Measurements from ENCODE around the gene ARID5B. TPM values are rescaled to one million over a fixed set of nuclear protein-coding genes. Genes with fewer than 3 reads are reported as not detected.

The ARID5B gene
- total RNA-seq, 2 experiments from 2014 or later: 34.8 to 35.9 TPM

GRCh38 chr10:62018131-62018911 is 116.8 kb downstream of the ARID5B start:
- H3K27ac Mint-ChIP-seq: no peak overlapping the region
- H3K27me3 Mint-ChIP-seq: no peaks in the 10 kb centered on the region
- peaks cover 3% of the 10 kb centered on the region for H3K9me3 Mint-ChIP-seq (ENCODE audit: low read depth)
- peaks cover 39% of the 10 kb centered on the region for H3K36me3 Mint-ChIP-seq
- CTCF ChIA-PET: interaction anchor here (1.2 kb wide), 1 partner anchor 227 kb away, joined by 4 read pairs; no protein-coding TSS in a partner anchor
- H3K4me3 Mint-ChIP-seq: no peak overlapping the region
- H3K4me1 Mint-ChIP-seq: peaks cover 46% of the 10 kb centered on the region
- DNase-seq (no peak), ATAC-seq (no peak)

GRCh38 chr10:62019013-62019684 is 117.7 kb downstream of the ARID5B start:
- Mint-ChIP-seq H3K9me3 (ENCODE audit: low read depth) (peaks cover 2% of the 10 kb centered on the region), H3K27ac (no peak overlapping the region), H3K27me3 (no peaks in the 10 kb centered on the region), H3K36me3 (peaks cover 40% of the 10 kb centered on the region), H3K4me3 (no peak overlapping the region), H3K4me1 (peaks cover 49% of the 10 kb centered on the region)
- CTCF ChIA-PET: interaction anchor here (1.1 to 1.2 kb wide), 2 partner anchors 16 to 226 kb away, joined by 3 to 4 read pairs; no protein-coding TSS in a partner anchor
- DNase-seq (no peak), ATAC-seq (no peak)

GRCh38 chr10:62019685-62020359 is 118.3 kb downstream of the ARID5B start:
- Mint-ChIP-seq H3K9me3 (ENCODE audit: low read depth) (peaks cover 2% of the 10 kb centered on the region), H3K4me3 (no peak overlapping the region), H3K36me3 (peaks cover 43% of the 10 kb centered on the region), H3K27me3 (no peaks in the 10 kb centered on the region), H3K27ac (peak overlapping the region; percentile 63), H3K4me1 (peaks cover 49% of the 10 kb centered on the region)
- ATAC-seq: no peak
- no peak for DNase-seq
- CTCF ChIA-PET: interaction anchor here (0.6 to 2.5 kb wide), 4 partner anchors 11 to 225 kb away, joined by 3 to 7 read pairs (median 4); no protein-coding TSS in a partner anchor

GRCh38 chr10:62021128-62021665 is 119.7 kb downstream of the ARID5B start:
- peaks cover 46% of the 10 kb centered on the region for H3K36me3 Mint-ChIP-seq
- DNase-seq (no peak), ATAC-seq (no peak)
- no peaks in the 10 kb centered on the region for H3K27me3 Mint-ChIP-seq
- peaks cover 59% of the 10 kb centered on the region for H3K4me1 Mint-ChIP-seq
- H3K9me3 Mint-ChIP-seq (ENCODE audit: low read depth): peaks cover 2% of the 10 kb centered on the region
- CTCF ChIA-PET: interaction anchor here (1.2 to 2.5 kb wide), 4 partner anchors 10 to 124 kb away, joined by 3 to 7 read pairs (median 6); no protein-coding TSS in a partner anchor
- H3K4me3 Mint-ChIP-seq: no peak overlapping the region
- no peak overlapping the region for H3K27ac Mint-ChIP-seq

- Mint-ChIP-seq H3K27me3 (no peaks in the 10 kb centered on the region), H3K9me3 (ENCODE audit: low read depth) (peaks cover 2% of the 10 kb centered on the region), H3K4me1 (peaks cover 58% of the 10 kb centered on the region), H3K36me3 (peaks cover 47% of the 10 kb centered on the region), H3K27ac (peak overlapping the region; percentile 29), H3K4me3 (no peak overlapping the region)
- no peak for ATAC-seq
- CTCF ChIA-PET: interaction anchor here (1.2 to 2.5 kb wide), 8 partner anchors 9 to 127 kb away, joined by 3 to 7 read pairs (median 4); no protein-coding TSS in a partner anchor
- no peak for DNase-seq
Observed at GRCh38 chr10:62021978-62022802, 120.7 kb downstream of the ARID5B start.

- Mint-ChIP-seq H3K4me1 (peaks cover 61% of the 10 kb centered on the region), H3K9me3 (ENCODE audit: low read depth) (peaks cover 2% of the 10 kb centered on the region), H3K27ac (peak overlapping the region; percentile 11), H3K27me3 (no peaks in the 10 kb centered on the region), H3K4me3 (no peak overlapping the region), H3K36me3 (peaks cover 48% of the 10 kb centered on the region)
- CTCF ChIA-PET: interaction anchor here (1.2 to 1.7 kb wide), 5 partner anchors 16 to 127 kb away, joined by 3 to 7 read pairs (median 4); no protein-coding TSS in a partner anchor
- peak; percentile 44 for ATAC-seq
- no peak for DNase-seq
Observed at GRCh38 chr10:62022830-62023229, 121.3 kb downstream of the ARID5B start.

GRCh38 chr10:62023329-62023728 is 121.8 kb downstream of the ARID5B start:
- CTCF ChIA-PET: interaction anchor here (1.5 to 1.7 kb wide), 3 partner anchors 15 to 126 kb away, joined by 4 to 7 read pairs (median 5); no protein-coding TSS in a partner anchor
- H3K4me1 Mint-ChIP-seq: peaks cover 63% of the 10 kb centered on the region
- peak overlapping the region; percentile 69 for H3K27ac Mint-ChIP-seq
- DNase-seq (no peak), ATAC-seq (no peak)
- peaks cover 2% of the 10 kb centered on the region for H3K9me3 Mint-ChIP-seq (ENCODE audit: low read depth)
- no peaks in the 10 kb centered on the region for H3K27me3 Mint-ChIP-seq
- no peak overlapping the region for H3K4me3 Mint-ChIP-seq
- peaks cover 49% of the 10 kb centered on the region for H3K36me3 Mint-ChIP-seq

- Mint-ChIP-seq H3K9me3 (ENCODE audit: low read depth) (peaks cover 2% of the 10 kb centered on the region), H3K4me1 (peaks cover 60% of the 10 kb centered on the region), H3K4me3 (no peak overlapping the region), H3K36me3 (peaks cover 49% of the 10 kb centered on the region), H3K27me3 (no peaks in the 10 kb centered on the region), H3K27ac (no peak overlapping the region)
- ATAC-seq (no peak), DNase-seq (no peak)
- CTCF ChIA-PET: interaction anchor here (0.9 to 3.4 kb wide), 5 partner anchors 13 to 221 kb away, joined by 3 to 27 read pairs (median 5); no protein-coding TSS in a partner anchor
Observed at GRCh38 chr10:62024026-62024701, 122.7 kb downstream of the ARID5B start.

GRCh38 chr10:62025134-62025794 is 123.8 kb downstream of the ARID5B start:
- Mint-ChIP-seq H3K27me3 (no peaks in the 10 kb centered on the region), H3K4me3 (no peak overlapping the region), H3K36me3 (peaks cover 48% of the 10 kb centered on the region), H3K9me3 (ENCODE audit: low read depth) (peaks cover 2% of the 10 kb centered on the region), H3K4me1 (peaks cover 55% of the 10 kb centered on the region), H3K27ac (no peak overlapping the region)
- CTCF ChIA-PET: interaction anchor here (0.6 to 3.4 kb wide), 7 partner anchors 12 to 1072 kb away, joined by 3 to 27 read pairs (median 4); no protein-coding TSS in a partner anchor
- DNase-seq (no peak), ATAC-seq (no peak)

- Mint-ChIP-seq H3K27ac (no peak overlapping the region), H3K36me3 (peaks cover 51% of the 10 kb centered on the region), H3K9me3 (ENCODE audit: low read depth) (peaks cover 2% of the 10 kb centered on the region), H3K4me1 (peaks cover 52% of the 10 kb centered on the region), H3K4me3 (no peak overlapping the region), H3K27me3 (no peaks in the 10 kb centered on the region)
- DNase-seq (no peak), ATAC-seq (no peak)
- CTCF ChIA-PET: interaction anchor here (0.6 to 3.4 kb wide), 7 partner anchors 11 to 1071 kb away, joined by 3 to 27 read pairs (median 4); no protein-coding TSS in a partner anchor
Observed at GRCh38 chr10:62025901-62026879, 124.7 kb downstream of the ARID5B start.

Measured in activated CD8-positive, alpha-beta memory T cell treated with anti-CD3 and anti-CD28 coated beads, Interleukin-2, amount 10 ng/mL, durations not matched to agents 7 days and 5 days (primary cell).